ENCODE data around the gene ZC3H10.
A peak's percentile ranks its signal among the peaks of the same experiment; 100 is the strongest.
"Not testable (repeated sequence)": the region's sequence is repeated elsewhere in the genome, so short reads cannot be mapped to it uniquely, and the experiment has no call there.

The ZC3H10 gene

DNA sequence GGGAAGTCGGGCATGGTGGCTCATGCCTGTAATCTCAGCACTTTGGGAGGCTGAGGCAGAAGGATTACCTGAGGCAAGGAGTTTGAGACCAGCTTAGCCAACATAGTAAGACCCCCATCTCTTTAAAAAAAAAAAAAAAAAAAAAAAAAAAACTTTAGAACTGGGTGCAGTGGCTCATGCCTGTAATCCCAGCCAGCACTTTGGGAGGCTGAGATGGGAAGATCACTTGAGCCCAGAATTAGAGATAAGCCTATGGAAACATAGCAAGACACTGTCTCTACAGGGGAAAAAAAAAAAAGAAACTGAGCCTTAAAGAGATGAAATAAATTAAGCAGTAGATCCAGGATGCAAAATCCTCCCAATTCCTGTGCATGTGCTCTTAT is 15.4 kb upstream of the ZC3H10 start:
- DNase-seq (ENCODE audit: low read depth, low spot score), result no peak

DNA sequence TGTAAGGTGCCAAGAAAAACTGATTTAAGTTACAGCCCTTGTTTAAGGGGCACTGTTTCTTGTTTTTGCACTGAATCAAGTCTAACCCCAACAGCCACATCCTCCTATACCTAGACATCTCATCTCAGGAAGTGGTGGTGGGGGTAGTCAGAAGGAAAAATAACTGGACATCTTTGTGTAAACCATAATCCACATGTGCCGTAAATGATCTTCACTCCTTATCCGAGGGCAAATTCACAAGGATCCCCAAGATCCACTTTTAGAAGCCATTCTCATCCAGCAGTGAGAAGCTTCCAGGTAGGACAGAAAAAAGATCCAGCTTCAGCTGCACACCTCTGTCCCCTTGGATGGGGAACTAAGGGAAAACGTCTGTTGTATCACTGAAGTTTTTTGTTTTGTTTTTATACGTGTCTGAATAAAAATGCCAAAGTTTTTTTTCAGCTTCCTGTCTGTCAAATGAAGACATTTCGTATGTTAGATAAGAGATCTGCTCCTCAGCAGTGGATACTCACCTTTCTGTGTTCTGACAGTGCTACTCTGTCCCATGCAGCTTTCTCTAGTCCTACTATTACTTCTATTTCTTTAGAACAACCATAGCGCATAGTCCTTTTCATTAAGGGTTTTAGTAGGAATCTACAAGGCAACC is 14.9 kb upstream of the ZC3H10 start:
- DNase-seq (ENCODE audit: low read depth, low spot score), result no peak

DNA sequence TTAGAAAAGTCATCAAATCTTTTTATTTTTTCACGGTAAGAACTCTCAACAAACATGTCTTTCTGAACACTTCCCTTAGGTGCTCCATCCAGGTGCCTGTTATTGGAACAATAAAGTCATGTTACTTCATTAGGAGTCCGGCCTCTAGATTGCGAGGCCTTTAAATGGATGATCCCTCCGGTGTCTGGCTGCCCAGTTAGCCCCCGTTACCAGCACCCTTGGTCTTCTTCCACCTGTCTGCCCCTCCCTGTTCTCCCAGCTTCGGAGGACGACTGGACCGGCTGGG is 14.3 kb upstream of the ZC3H10 start:
- no peak for DNase-seq (ENCODE audit: low read depth, low spot score)

DNA sequence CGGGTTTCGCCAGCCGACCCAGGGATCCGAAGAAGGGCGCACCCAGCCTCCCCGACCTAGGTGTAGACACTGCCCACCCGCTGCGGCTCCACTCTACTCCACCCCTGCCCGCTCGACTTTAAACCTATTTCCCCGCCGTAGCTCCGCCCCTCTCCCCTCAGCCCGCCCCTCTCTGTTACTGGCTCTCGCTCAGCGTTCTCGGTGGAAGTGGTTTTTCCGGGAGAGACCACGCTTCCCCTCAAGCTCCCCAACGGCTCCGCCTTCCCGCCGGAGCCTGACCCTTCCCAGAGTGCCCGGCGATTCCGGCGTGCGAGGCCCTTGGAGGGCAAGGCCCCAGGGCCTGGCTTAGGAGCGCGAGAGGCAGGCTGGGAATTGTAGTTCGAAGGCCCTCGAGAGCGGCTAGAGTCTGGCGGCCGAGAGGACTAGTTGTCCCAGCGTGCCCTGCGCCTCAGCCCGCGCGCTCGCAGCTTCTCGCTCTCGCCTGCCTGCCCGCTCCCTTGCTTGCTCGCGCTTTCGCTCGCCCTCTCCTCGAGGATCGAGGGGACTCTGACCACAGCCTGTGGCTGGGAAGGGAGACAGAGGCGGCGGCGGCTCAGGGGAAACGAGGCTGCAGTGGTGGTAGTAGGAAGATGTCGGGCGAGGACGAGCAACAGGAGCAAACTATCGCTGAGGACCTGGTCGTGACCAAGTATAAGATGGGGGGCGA is 13.8 kb upstream of the ZC3H10 start, which contains the start of gene PA2G4:
Gene PA2G4 (plus strand): TSS at position 451 of the 706 bp plus-strand sequence. CDS start 179 bp downstream, at position 630.
- DNase-seq (ENCODE audit: low read depth, low spot score), result peak; percentile 96

DNA sequence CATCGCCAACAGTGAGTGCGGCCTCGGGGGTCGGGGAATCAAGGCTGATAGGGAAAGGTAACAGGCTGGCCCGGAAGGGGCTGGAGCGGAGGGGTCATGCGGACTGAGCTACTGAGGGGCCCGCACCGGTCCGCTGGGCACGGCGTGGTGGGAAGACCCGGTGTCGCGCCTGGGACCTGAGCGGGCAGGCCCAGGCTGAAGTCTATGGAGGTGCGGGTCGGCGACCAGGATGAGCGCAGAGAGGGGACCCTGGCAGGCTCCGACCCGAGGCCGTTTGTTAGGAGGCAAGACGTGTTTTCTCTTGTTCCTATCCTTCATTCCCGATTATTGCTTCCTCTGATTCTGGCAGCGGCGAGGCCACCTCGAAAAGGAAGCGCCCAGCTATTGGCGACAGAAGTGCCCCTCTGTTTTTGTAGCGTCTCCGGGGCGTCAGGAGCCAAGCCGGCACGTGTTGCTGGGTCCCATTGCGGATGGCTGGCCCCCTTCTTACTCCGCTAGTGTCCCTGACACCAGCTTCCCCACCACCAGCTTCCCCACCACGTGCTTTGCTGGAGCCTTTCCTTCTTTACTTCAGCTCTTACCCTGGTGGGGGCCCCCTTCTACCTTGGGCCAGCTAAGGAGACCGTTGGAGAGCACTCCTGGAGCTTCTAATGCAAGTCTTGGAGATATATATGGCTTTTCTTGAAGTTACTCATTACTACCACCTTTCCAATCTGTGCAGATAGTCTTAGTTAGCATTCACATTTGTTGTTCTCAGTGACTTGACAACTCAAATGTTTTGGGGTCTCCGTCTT is 13.1 kb upstream of the ZC3H10 start:
- DNase-seq (ENCODE audit: low read depth, low spot score), result no peak

DNA sequence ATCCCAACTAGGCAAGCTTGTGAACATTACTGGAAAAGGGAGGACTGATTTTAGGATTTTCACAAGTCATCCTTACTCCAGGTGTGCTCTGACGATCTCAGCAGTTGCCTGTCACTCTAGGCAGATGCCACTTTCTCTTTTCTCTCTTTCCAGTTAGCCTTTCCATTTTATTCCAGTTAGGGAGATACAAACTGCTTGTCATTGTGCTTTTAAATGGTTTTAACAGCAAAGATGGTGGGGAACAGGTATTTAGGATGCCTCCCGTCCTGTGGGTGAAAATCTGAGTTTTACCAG is 12.5 kb upstream of the ZC3H10 start:
- DNase-seq (ENCODE audit: low read depth, low spot score), result no peak

DNA sequence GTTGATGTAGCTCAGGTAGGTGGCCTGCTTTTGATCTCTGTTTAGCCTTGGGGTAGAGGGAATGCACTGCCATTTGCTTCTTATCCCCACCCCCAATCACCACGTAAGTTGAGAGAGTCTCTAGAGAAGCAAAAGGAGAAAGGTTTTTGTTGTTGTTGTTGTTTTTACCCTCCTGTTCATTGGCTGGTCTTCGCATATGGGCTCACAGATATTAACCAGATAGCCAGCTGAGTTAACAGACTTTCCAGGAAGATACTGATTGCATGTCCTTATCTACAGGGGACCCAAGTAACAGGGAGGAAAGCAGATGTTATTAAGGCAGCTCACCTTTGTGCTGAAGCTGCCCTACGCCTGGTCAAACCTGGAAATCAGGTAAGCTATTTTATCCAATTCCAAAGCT is 10.8 kb upstream of the ZC3H10 start:
- no peak for DNase-seq (ENCODE audit: low read depth, low spot score)

DNA sequence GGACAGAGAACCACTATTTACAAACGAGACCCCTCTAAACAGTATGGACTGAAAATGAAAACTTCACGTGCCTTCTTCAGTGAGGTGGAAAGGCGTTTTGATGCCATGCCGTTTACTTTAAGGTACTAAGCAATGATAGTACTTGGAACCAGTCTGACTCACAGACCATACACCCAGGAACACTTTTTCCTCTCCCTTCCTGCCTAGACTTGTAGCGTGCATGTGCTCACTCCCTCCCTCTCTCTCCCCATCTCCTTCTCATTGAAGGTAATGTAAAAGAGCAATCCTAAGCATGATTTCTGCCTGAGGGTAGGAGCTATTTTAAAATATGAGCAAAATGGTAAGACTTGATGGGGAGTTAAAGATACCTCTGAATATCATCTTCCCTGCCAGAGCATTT is 7.5 kb upstream of the ZC3H10 start:
- DNase-seq (ENCODE audit: low read depth, low spot score), result no peak

DNA sequence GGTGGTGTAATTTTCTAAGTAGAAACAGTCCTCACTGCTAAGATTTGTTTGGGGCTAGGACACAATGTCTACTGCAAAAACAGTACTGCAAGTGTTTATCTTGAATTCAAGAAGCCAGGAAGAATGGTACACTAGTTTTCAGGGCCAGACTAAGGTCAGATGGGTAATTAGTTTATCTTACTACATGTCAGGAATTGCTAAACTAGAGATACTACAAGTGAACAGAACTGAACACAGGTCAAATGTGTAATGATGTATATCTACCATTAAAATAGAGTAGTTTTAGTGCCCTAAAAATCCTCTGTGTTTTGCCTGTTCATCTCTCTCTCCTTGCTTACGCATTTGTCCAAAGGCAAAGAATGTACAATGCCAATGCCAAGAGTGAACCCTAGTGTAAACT is 4.0 kb upstream of the ZC3H10 start:
- DNase-seq (ENCODE audit: low read depth, low spot score), result no peak

DNA sequence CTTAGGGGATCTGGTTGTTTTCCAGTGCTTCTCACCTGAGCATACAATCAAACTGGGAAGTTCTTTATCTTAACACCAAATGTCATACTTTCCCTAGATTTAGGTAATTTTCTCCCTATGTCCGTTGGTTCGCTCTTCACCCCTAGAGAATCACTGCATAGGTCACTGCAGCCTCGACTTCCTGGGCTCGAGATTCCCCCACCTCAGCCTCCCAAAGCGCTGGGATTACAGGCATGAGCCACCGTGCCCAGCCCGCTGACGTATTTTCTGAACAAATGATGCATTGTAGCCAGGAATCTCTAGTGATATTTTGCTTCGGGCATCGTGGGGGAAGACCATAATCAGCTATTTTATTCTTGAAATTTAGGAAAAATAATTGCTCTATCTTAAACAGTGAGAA is 2.7 kb upstream of the ZC3H10 start:
- no peak for DNase-seq (ENCODE audit: low read depth, low spot score)

DNA sequence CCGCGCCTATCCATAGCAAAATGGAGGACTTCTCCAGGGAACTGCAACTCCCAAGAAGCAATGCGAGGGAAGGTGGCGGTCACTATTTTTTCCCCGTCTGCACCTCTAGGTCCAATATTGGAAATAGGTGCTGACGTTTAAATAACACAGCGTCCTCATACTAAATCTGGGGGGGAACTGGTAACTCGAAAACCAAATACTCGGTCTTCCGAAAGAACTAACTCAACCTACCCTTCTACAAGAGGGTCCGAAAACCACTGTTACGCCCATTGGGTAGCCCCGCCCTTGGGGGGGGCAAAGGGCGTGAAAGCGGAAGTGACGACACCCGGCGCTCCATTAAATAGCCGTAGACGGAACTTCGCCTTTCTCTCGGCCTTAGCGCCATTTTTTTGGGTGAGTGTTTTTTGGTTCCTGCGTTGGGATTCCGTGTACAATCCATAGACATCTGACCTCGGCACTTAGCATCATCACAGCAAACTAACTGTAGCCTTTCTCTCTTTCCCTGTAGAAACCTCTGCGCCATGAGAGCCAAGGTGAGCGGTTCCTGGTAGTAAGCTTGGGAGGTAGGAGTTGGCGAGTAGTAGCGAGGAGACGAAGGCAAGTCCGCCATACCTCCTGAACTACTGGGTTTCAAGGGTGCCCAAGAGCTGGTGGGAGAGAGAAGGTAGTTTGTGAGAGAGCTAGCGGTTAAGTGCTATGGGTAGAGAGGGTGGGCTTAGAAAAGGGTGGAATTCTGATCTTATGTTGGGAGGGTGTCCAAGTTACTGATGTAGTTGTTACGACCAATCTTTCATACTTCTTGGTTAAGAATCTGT is 1.6 kb upstream of the ZC3H10 start, which contains the start of gene RPL41:
Gene RPL41 (plus strand): TSS at position 367 of the 815 bp plus-strand sequence.
- DNase-seq (ENCODE audit: low read depth, low spot score), result peak; percentile 79

DNA sequence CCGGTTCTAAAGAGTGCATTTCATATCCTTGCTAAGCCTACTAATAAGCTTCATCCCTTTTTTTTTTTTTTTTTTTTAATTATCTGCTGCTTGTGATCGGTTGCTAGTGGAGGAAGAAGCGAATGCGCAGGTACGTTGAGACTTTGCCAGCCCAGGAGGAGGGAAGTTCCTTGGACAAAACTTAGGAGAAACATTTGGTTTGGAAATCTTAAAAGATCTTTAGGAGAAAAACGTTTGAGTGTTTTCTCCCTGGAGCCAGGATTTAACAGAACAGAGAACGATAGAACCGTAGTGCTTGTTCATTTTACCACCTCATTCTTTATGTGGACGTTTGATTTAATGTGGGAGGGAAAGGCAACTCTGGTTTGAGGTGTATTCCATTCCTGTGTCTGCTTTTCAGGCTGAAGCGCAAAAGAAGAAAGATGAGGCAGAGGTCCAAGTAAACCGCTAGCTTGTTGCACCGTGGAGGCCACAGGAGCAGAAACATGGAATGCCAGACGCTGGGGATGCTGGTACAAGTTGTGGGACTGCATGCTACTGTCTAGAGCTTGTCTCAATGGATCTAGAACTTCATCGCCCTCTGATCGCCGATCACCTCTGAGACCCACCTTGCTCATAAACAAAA is 872 bp upstream of the ZC3H10 start:
- not testable (repeated sequence) for DNase-seq (ENCODE audit: low read depth, low spot score)

DNA sequence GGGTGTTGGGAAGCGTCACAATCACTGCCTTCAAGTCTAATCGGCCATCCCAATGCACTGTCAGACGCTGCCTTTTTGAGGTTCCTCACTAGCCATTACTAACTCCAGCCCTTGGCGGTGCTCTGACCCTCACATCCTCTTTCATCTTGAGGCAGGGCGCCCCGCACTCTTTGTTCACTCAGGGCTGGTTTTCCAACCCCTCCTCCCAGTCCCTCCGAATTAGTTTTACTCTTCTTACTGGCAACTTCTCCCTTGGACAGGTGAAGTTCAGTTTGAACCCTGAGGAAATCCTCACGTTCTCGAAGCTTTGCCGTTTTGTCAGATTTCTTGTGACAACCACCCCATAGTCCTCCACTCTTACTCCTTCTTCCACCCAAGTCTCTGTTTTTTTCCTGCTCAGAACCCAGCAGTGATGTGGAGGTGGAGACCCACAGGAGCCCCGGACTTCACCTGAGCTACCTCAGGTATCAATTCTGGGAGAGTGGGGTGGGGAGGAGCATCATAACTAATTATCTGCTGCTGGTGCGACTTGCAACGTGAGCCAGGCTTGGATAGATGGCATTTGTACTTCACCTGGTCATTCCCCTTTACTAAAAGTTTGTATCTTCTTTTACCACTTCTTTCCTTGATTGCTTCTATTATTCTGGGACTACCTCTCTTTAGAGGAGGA is 757 bp downstream of the ZC3H10 start:
- DNase-seq (ENCODE audit: low read depth, low spot score), result no peak

DNA sequence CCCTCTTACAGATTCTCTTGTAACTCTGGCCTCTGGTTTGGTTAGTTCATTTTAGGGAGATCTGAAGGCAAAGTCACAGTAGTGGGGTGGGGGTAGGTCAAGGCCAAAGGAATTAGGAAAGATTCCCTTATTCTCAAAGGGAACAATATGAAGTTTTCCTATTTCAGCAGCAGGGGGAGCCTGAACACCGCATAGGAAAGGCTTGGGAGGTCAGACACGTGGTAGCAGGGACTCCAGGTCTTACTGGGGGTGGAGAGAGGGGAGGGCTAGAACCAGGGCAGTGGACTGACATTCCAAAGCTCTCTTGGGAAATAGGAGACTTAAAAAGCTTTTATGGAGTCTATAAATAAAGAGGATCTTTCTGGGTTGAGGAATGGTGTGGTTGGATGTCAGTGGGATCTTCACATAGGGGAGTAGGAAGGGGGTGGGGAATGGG is 1.3 kb downstream of the ZC3H10 start:
- no peak for DNase-seq (ENCODE audit: low read depth, low spot score)

DNA sequence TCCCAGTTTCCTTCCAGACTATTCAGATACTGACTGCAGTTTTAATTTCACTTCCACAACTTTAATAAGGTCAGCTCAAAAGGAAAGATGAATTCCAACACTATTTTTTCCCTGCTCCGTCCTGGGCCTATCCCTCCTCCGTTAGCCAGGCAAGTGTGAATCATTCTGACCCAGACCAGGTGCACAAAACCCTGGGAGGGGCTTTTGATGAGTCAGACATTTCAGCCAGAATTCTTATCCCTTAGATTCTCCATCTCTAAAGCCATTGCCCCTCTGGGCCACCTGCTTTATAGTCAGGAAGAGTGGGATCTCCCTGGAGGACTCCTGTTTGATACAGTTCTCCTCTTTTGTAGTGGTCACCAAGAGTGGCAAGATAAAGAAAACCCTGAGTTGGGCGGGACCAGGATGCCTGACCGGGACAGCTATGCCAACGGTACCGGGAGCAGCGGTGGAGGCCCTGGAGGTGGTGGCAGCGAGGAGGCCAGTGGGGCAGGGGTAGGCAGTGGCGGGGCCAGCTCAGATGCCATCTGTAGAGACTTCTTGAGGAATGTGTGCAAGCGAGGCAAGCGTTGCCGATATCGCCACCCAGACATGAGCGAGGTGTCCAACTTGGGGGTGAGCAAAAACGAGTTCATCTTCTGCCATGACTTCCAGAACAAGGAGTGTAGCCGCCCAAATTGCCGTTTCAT is 2.2 kb downstream of the ZC3H10 start:
- DNase-seq (ENCODE audit: low read depth, low spot score), result no peak

DNA sequence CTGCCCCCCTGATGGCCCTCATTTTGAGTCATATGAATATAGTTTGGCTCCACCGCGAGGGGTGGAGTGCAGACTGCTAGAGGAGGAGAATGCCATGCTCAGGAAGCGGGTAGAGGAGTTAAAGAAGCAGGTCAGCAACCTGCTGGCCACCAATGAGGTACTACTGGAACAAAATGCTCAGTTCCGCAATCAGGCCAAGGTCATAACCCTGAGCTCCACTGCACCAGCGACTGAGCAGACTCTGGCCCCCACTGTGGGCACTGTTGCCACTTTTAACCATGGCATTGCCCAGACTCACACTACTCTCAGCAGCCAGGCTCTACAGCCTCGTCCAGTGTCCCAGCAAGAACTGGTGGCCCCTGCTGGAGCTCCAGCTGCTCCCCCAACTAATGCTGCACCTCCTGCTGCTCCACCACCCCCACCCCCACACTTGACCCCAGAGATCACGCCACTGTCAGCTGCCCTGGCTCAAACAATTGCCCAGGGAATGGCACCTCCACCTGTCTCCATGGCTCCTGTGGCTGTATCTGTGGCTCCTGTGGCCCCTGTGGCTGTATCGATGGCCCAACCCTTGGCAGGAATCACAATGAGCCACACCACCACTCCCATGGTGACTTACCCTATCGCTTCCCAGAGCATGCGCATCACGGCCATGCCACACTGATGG is 3.3 kb downstream of the ZC3H10 start:
- no peak for DNase-seq (ENCODE audit: low read depth, low spot score)

DNA sequence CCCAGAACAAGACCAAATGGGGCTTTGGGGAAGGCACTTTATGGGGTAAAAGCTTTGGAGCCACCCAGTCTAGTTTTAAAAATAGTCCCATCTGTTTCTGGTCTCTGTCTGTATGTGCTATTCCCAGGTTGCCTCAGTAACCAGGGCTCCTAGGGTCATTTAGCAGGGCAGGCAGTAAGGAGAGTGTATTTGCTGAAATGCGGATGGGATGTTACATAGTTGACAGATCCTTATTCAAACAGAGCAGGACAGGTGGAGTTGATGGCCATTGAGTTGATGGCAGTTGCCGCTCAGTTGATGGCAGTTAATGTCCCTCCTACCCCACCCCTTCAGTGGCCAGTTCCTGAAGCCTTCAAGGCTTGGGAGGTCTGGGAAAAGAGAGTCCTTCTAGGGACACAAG is 4.6 kb downstream of the ZC3H10 start:
- no peak for DNase-seq (ENCODE audit: low read depth, low spot score)

DNA sequence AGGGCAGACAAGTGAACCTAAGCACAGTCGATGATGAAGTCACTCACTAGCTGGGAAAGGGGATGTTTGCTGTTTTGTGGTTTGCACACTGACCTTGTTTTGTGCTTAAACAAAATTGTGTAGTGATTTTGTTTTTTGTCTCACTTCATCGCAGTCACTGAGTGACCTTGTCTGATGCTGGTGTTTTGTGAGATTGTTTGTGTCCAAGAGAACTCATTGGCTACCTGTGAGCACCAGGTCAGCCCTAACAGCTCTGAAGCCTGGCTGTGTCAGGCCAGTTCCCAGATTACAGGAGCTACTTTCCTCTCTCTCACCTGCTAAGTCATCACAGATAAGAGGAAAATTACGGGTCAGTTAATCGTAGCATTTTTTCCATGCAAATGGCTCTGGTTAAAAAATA is 6.1 kb downstream of the ZC3H10 start:
- no peak for DNase-seq (ENCODE audit: low read depth, low spot score)

DNA sequence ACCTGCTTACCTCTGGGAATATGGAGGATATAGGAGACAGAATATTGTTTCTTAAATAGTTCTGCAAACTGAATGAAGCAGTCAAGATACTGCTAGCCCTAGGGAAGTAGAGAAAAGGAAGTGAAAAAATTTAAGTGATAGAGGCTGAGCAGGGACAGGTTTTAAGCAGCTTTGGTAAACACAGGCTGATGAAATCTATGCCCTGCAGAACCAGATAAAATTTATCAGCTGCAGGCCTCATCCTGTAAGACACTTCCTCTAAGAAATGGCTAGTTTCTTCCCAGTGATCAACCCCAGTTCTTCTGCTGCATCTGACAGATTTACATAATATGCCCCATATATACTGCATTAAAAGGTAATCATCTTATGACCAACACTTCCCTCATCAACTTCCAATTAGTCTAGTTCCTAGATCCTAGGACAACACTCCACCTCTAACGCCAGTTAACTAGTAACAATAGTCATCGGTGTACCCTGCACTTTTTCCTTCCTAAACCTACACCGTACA is 8.7 kb downstream of the ZC3H10 start:
- DNase-seq (ENCODE audit: low read depth, low spot score), result no peak

DNA sequence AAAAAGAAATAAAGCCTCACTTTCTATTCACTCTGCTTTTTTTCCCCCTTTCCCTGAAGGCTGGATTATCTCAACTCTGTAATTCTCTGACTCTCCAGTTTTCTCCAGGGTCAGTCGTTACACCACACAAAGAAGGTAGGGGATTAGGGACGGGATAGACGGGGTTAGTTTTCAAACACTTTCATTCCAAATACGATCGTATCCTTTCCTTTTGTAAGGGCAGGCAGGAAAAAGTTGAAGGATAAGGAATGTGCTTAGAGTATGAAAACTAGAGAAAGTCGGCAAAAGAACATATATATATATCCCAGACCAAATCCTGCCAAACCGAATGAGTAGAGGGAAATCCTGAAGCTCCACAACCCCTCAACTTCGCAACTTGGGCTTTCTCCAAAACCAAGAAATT is 9.4 kb downstream of the ZC3H10 start:
- no peak for DNase-seq (ENCODE audit: low read depth, low spot score)

Measured in brain pericyte (primary cell).